HG03457 (cell line): ENCODE data around the gene NACC1.

Experiments used
- ATAC-seq: cut with Tn5 transposase; IDR thresholded peaks from one replicate; pipeline ENCODE4 v1.9.1; 2021; ENCODE audit warnings: moderate number of reproducible peaks; ENCODE audit not compliant: unreplicated experiment

The NACC1 gene

GRCh38 chr19:13087795-13088537 is 30.1 kb upstream of the NACC1 start:
- no peak for ATAC-seq

- no peak for ATAC-seq
These were observed 28.8 kb upstream of the NACC1 start for GRCh38 chr19:13089139-13089856.

- ATAC-seq = no peak
These were observed 28.1 kb upstream of the NACC1 start for GRCh38 chr19:13089857-13090507.

- no peak for ATAC-seq
These were observed 27.4 kb upstream of the NACC1 start for GRCh38 chr19:13090511-13091231.

- no peak for ATAC-seq
These were observed 26.5 kb upstream of the NACC1 start for GRCh38 chr19:13091400-13092157.

- no peak for ATAC-seq
These were observed 25.9 kb upstream of the NACC1 start for GRCh38 chr19:13092158-13092543.

GRCh38 chr19:13092606-13093235 is 25.3 kb upstream of the NACC1 start:
- ATAC-seq = no peak

GRCh38 chr19:13093407-13094105 is 24.5 kb upstream of the NACC1 start:
- ATAC-seq = no peak

- no peak for ATAC-seq
These were observed 24.0 kb upstream of the NACC1 start for GRCh38 chr19:13094106-13094504.

GRCh38 chr19:13094771-13095392 is 23.2 kb upstream of the NACC1 start:
- ATAC-seq = no peak

- no peak for ATAC-seq
These were observed 22.7 kb upstream of the NACC1 start for GRCh38 chr19:13095393-13095784.

GRCh38 chr19:13095934-13096927 is 21.8 kb upstream of the NACC1 start:
- ATAC-seq = no peak

- ATAC-seq = no peak
These were observed 21.0 kb upstream of the NACC1 start for GRCh38 chr19:13097033-13097462.

GRCh38 chr19:13097463-13098258 is 20.4 kb upstream of the NACC1 start:
- ATAC-seq = no peak

- no peak for ATAC-seq
These were observed 19.6 kb upstream of the NACC1 start for GRCh38 chr19:13098277-13099072.
